GM19468 (cell line): ENCODE results near the gene CCDC57.

Source experiments
- ATAC-seq: cut with Tn5 transposase; IDR thresholded peaks from one replicate; pipeline ENCODE4 v1.9.1; 2021; ENCODE audit warnings: mild to moderate bottlenecking, moderate library complexity, moderate number of reproducible peaks; ENCODE audit not compliant: unreplicated experiment; ENCODE audit errors: extremely low read depth

The CCDC57 gene

GRCh38 chr17:82113422-82113821 is 99.2 kb downstream of the CCDC57 start:
- ATAC-seq: no peak

- no peak for ATAC-seq
Measured at GRCh38 chr17:82112914-82113311, 99.7 kb downstream of the CCDC57 start.

DNA sequence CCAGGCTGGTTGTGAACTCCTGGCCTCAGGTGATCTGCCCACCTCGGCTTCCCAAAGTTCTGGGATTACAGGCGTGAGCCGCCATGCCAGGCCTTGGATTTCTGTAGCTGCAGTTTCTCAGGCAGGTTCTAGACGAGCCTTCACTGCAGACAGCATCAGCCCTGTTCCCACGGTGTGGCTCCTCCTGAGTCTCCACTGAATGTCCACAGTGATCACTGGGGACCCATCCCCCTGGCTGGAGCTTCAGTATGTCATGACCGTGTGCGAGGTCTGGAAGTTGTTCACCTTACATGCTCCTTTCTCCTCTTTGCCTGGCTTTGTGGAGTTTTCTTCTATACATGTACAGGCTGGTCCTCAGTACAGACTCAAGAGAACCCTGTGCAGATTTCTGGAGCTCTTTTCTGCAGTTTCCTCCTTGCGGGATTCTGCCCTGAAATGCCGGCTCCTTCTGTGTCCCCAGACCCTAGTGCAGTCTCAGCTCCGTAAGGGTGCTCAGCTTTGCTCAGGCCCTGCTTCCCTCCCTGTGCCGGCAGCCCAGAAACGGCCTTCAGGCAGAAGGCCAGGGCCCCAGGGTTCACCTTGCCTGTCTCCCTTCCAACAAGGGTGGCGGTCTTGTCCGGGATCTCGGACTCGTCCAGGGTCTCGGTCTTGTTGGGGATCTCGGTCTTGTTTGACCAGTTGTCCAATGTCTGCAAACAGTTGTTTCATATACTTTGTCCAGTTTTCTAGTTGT is 100.3 kb downstream of the CCDC57 start:
- no peak for ATAC-seq

DNA sequence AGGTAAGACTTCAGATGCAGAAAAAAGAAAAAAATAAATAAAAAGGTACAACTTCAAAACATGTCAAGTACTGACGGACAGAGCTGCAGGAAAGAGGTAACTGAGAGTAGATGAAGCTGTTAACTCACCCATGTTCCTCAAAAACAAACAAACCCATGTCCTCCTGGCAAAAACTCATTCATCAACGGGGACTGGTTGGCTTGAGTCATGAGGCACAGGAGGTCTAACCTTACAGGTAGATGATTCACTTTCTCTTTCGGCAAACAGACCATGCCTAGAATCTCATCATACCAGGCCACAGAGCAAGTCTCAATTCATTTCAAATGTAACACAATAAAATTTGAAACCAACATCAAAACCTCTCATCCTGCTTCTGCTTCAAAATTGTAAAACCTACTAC is 102.3 kb downstream of the CCDC57 start:
- no peak for ATAC-seq

- no peak for ATAC-seq
Measured at GRCh38 chr17:82108961-82109475, 103.6 kb downstream of the CCDC57 start.

DNA sequence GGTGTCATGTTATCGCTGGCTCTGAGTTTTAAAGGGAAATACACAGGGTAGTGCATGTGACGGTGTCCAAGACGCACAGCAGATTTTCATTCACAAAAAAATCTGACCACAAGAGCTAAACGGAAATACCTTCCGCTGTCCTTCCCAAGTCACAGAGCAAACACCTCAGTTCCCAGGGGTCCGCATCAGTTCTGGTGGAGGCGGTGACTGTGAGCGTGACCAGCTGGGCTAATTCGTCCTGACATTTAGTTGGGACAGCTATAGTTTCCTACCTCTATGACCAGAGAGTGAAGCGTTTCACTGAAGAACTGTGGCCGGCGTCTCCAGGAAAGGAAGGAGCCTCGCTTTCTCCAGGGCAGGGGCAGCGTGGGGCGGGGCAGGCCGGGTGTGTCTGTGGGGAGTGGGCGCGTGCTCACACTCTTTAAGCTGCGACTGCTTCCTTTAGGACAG is 104.1 kb downstream of the CCDC57 start:
- ATAC-seq: no peak

- no peak for ATAC-seq
Measured at GRCh38 chr17:82108038-82108437, 104.6 kb downstream of the CCDC57 start.

DNA sequence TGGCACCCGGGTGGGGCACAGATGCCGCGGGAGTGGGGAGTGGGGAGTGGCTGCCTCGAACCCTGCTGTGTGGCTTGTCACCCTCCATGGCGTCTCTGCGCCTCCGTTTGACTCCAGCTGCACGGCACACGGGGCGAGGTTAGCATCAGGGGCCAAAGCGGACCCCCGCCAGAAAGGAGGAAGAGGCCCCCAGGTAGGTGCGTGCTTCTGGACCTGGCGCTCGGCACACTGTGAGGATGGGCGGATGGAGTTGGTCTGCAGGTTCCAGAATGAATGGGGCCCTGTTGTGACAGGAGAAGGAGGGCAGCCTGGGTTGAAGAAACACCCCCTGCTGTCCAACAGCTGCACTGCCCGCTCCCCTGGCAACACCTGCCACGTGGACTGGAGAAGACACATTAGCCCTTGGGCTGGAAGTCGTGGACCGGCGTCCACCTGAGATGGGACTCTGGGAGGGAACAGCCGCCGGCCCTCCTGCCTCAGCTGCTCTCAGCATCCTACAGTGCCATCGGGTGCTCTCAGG is 105.2 kb downstream of the CCDC57 start:
- no peak for ATAC-seq

DNA sequence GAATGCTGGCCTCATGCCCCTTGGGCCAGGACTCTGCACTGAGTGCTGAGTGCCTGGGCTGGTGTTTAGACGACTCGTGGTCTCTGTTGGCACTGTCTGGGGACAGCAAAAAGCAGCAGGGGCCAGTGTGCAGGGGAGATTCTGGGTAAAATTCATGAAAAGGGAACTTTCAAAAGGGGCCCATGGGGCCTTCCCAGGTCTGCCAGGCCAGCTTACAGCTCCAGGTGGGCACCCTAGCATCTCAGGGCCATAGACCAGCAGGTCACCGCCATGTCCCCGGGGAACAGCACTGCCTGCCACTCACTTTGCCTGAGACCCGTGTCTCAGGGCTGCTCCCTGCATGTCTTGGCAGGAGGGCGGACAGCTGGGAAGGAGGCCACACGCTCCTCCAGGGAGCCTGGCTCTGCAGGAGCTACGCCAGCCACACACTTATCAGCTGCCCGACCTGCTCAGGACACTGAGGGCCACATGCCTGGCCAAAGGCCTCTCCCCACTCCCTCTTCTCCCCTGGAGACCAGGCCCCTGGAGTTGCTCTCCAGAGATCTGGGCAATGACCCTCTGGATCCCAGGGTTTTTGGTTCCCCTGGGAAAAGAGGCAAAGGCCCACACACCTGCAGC is 105.8 kb downstream of the CCDC57 start:
- no peak for ATAC-seq

- peak; percentile 47 for ATAC-seq
Measured at GRCh38 chr17:82105882-82106687, 106.6 kb downstream of the CCDC57 start.

- no peak for ATAC-seq
Measured at GRCh38 chr17:82105417-82105881, 107.2 kb downstream of the CCDC57 start.

- no peak for ATAC-seq
Measured at GRCh38 chr17:82104797-82105416, 107.7 kb downstream of the CCDC57 start.

DNA sequence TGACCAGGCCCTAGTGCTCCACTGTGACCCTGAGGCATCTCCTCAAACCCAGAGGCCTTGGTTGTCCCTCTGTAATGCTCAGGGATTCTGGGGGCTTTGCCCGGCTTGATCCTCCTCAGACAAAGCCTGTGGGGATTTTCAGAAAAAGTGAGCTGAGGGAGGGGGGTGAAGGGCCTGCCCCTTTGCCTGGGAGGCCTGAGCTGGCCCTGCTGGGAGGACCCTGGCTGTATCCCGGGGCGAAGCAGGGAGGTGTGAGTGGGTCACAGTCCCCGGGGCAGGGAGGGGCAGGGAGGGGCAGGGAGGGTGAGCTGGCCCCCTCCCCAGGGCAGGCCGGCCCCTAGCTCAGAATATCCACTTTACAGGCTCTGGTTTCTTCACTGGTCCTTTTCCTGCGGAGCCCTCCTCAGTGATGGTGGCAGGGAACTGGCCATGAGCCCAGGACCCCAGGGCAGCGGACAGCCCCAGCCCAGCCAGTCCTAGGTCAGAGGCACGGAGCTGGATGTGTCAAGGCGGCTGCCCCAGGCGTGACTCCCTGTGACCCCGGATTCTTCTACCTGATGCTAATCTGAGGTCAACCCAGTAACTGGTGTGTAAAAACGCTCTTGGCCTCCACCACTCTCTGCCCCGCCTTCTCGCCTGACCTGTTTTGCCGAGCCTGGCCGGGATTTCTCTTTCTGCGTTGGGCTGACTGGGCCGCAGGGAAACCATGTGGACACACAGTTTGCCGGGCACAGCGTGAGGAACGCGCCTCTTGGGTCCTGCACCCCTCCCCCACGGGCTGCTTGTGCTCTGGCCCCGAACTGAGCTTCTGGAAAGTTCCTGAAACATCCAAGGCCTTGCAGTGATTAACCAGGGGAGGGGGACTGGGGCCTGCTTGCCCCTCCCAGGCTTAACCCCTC is 108.8 kb downstream of the CCDC57 start:
- ATAC-seq: no peak

- no peak for ATAC-seq
Measured at GRCh38 chr17:82101767-82102679, 110.6 kb downstream of the CCDC57 start.

DNA sequence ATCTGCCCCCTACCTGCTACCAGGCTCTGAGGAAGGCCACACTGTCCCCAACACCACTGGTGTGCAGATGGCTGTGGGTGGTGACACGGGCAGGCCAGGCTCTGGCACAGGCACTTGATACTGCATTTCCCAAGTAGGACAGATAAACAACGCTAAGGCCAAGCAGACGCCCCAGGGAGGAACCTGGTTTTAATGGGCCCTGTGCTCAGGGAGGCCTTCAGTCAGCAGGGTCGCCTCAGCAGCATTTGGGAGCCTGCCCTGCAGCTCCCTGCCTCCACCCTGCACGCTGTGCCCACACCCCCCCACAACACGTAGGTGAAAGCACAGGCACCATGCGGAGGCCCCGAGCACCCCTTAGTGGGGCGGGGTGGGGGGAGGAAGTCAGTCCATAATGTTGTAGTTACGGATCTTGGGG is 111.3 kb downstream of the CCDC57 start:
- ATAC-seq: no peak

GRCh38 chr17:82100502-82101298 is 111.9 kb downstream of the CCDC57 start:
- no peak for ATAC-seq
